ENCODE results near the gene TENM4. TPM values are rescaled to one million over a fixed set of nuclear protein-coding genes. Genes with fewer than 3 reads are reported as not detected.

TENM4 gene
- total and polyA plus RNA-seq, 2 of the 8 experiments (the other 6 are each of a cell fraction or from before 2014, with no cell fraction given) = 3.5 to 7.2 TPM

DNA sequence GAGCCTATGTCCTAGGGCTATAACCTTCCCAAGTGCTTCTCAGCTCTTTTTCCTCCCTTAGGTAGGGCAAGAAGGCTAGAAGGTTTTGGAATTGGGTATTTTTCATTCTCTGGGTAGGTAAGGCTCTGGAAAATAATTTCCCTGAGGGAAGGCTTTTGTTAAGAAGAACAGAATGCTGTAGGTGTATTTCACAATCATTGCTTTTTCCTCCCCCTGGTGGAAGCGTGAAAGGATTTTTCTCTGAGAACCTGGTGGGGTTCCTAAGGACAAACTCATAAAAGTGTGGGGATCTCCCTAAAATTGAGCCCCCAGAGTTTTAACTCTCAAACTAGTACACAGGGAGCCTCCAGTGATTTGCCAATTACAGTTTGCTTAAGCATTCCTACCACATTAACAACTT is 825.1 kb downstream of the TENM4 start:
- Histone ChIP-seq H3K9me3 (ENCODE audit: insufficient read depth in 2 of 2, low read depth in 1 of 2, low read length in 1 of 2) (peaks cover 3 to 7% of the 10 kb centered on the region in 2 experiments; a peak in 1 of 4 replicates), H3K56ac (replicated peaks; ENCODE audit: insufficient read length, low read depth, low read length) (no peak overlapping the region), H3K27ac (ENCODE audit: low read depth, low read length) (no peak overlapping the region), H3K79me1 (ENCODE audit: low read depth, low read length) (no peaks in the 10 kb centered on the region), H2BK5ac (ENCODE audit: low read depth, low read length) (no peak overlapping the region), H3K23me2 (ENCODE audit: low read depth, low read length) (no peaks in the 10 kb centered on the region), H3K14ac (ENCODE audit: insufficient read length) (no peak overlapping the region), H3K4ac (replicated peaks; ENCODE audit: insufficient read length, low read depth, low read length) (no peak overlapping the region), H4K91ac (replicated peaks; ENCODE audit: insufficient read length, low read length) (no peak overlapping the region), H3K9ac (replicated peaks in 1 of 4; ENCODE audit: extremely low read depth in 1 of 4, low read depth in 3 of 4, low read length in 3 of 4) (no peak overlapping the region), H3K4me2 (ENCODE audit: insufficient read depth in 1 of 2, low read depth in 2 of 2, low read length in 2 of 2) (no peak overlapping the region), H3K23ac (ENCODE audit: insufficient read length) (no peak overlapping the region), H2BK15ac (ENCODE audit: low read length) (no peak overlapping the region), H3K4me1 (replicated peaks in 1 of 4; ENCODE audit: control insufficient read depth in 3 of 4, insufficient read depth in 4 of 4, low read length in 3 of 4) (no peaks in the 10 kb centered on the region), H3K4me3 (ENCODE audit: extremely low read depth in 1 of 4, insufficient read depth in 2 of 4, low read depth in 3 of 4, low read length in 4 of 4) (no peak overlapping the region), H4K8ac (ENCODE audit: extremely low read depth, insufficient read depth, low read length) (no peak overlapping the region), H2BK12ac (ENCODE audit: low read depth, low read length) (no peak overlapping the region), H2AK5ac (ENCODE audit: low read depth, low read length) (no peak overlapping the region), H2BK20ac (ENCODE audit: low read length) (no peak overlapping the region), H4K20me1 (replicated peaks in 1 of 2; ENCODE audit: control insufficient read depth in 1 of 2, insufficient read depth in 2 of 2, low read length in 2 of 2) (no peaks in the 10 kb centered on the region), H2AFZ (ENCODE audit: low read length) (no peak overlapping the region), H4K5ac (ENCODE audit: insufficient read length, low read depth, low read length) (no peak overlapping the region), H3K36me3 (ENCODE audit: control insufficient read depth in 2 of 4, insufficient read depth in 4 of 4, low read length in 3 of 4) (no peaks in the 10 kb centered on the region), H3K79me2 (ENCODE audit: control insufficient read depth in 1 of 2, insufficient read depth in 2 of 2, low read length in 2 of 2) (no peaks in the 10 kb centered on the region), H3K27me3 (replicated peaks in 1 of 4; ENCODE audit: control insufficient read depth in 3 of 4, extremely low read depth in 1 of 4, insufficient read depth in 3 of 4, low read length in 3 of 4) (no peaks in the 10 kb centered on the region), H3K18ac (ENCODE audit: extremely low read depth, low read length) (no peak overlapping the region), H2BK120ac (replicated peaks; ENCODE audit: low read depth, low read length) (no peak overlapping the region)
- TF ChIP-seq SRF (IDR thresholded peaks at IDR 0.05; ENCODE audit: low read depth, low read length) (no peak), CEBPB (IDR thresholded peaks at IDR 0.05; ENCODE audit: low read depth, low read length) (peak; percentile 72)
- WGBS, 2 experiments (ENCODE audit: extremely low coverage in 1 of 2, insufficient coverage in 1 of 2, insufficient read length in 1 of 2, insufficient replicate concordance in 2 of 2, low coverage in 1 of 2, low lambda C conversion rate in 2 of 2, missing lambda C conversion rate in 1 of 2) = 86% methylated on average over 1 of the region's 1 CpG; no CpG with 5 or more reads in 1 of the 2 experiments
- CTCF ChIA-PET (ENCODE audit: partially characterized antibody) = no interaction called here
- FAIRE-seq = no peak
- POLR2A ChIA-PET (ENCODE audit: partially characterized antibody) = no interaction called here
- no peak for DNase-seq (ENCODE audit: low read depth in 1 of 2, low spot score in 2 of 2)
